GM19043 (cell line): ENCODE measurements around the gene UBE2H.
"Not testable (repeated sequence)": the region's sequence is repeated elsewhere in the genome, so short reads cannot be mapped to it uniquely, and the experiment has no call there.

Experiments
- ATAC-seq: cut with Tn5 transposase; IDR thresholded peaks from one replicate; pipeline ENCODE4 v1.9.1; 2021; ENCODE audit warnings: low read depth; ENCODE audit not compliant: unreplicated experiment

Gene UBE2H

GRCh38 chr7:129882531-129882930 is 70.2 kb downstream of the UBE2H start:
- no peak for ATAC-seq

- no peak for ATAC-seq
Observed at GRCh38 chr7:129877146-129877792, 75.5 kb downstream of the UBE2H start.

GRCh38 chr7:129875745-129876411 is 76.9 kb downstream of the UBE2H start:
- no peak for ATAC-seq

- no peak for ATAC-seq
Observed at GRCh38 chr7:129875160-129875559, 77.6 kb downstream of the UBE2H start.

- no peak for ATAC-seq
Observed at GRCh38 chr7:129874722-129875121, 78.0 kb downstream of the UBE2H start.

- no peak for ATAC-seq
Observed at GRCh38 chr7:129872054-129872453, 80.7 kb downstream of the UBE2H start.

- no peak for ATAC-seq
Observed at GRCh38 chr7:129870668-129871067, 82.1 kb downstream of the UBE2H start.

- no peak for ATAC-seq
Observed at GRCh38 chr7:129866251-129866650, 86.5 kb downstream of the UBE2H start.

GRCh38 chr7:129865925-129866201 is 86.9 kb downstream of the UBE2H start:
- no peak for ATAC-seq

GRCh38 chr7:129865093-129865924 is 87.5 kb downstream of the UBE2H start:
- ATAC-seq, result no peak

GRCh38 chr7:129864676-129865075 is 88.1 kb downstream of the UBE2H start:
- ATAC-seq, result not testable (repeated sequence)

GRCh38 chr7:129864042-129864441 is 88.7 kb downstream of the UBE2H start:
- ATAC-seq, result no peak

- ATAC-seq, result no peak
Observed at GRCh38 chr7:129862682-129863081, 90.1 kb downstream of the UBE2H start.

GRCh38 chr7:129860784-129861183 is 92.0 kb downstream of the UBE2H start:
- not testable (repeated sequence) for ATAC-seq

- no peak for ATAC-seq
Observed at GRCh38 chr7:129859183-129859582, 93.6 kb downstream of the UBE2H start.

- no peak for ATAC-seq
Observed at GRCh38 chr7:129858490-129858889, 94.3 kb downstream of the UBE2H start.

- ATAC-seq, result no peak
Observed at GRCh38 chr7:129857313-129857712, 95.4 kb downstream of the UBE2H start.

GRCh38 chr7:129855935-129856717 is 96.6 kb downstream of the UBE2H start:
- ATAC-seq, result no peak

- no peak for ATAC-seq
Observed at GRCh38 chr7:129855234-129855673, 97.5 kb downstream of the UBE2H start.

- ATAC-seq, result no peak
Observed at GRCh38 chr7:129854401-129854800, 98.4 kb downstream of the UBE2H start.
